Heart left ventricle (tissue), 16 donors: Measurements from ENCODE around the gene ABLIM1. TPM values are rescaled to one million over a fixed set of nuclear protein-coding genes. Genes with fewer than 3 reads are reported as not detected.

Experiments used
- ATAC-seq, 4 donors: fragments of 200-7000 bp; cut with Tn5 transposase; one replicate each; pipeline ENCODE4 v1.9.1; 2020 to 2022; ENCODE audit warnings: moderate library complexity in 4 of 4, mild to moderate bottlenecking in 3 of 4, moderate number of reproducible peaks in 1 of 4
- DNase-seq, 5 donors: peaks; one replicate each; pipeline ENCODE4 v3.0.0-alpha.2; 2020
- H3K27ac ChIP-seq, 12 donors: fragments of 200-600 bp; sonication (generic) in 4 of 12; one replicate each; pipeline versions ENCODE4 v1.5.0 to v1.8.0; 2016 to 2022; ENCODE audit warnings: mild to moderate bottlenecking in 2 of 12
- H3K27me3 ChIP-seq, 9 donors: fragments of 200-600 bp; sonication (generic) in 2 of 9; one replicate each; pipeline versions ENCODE4 v1.5.1 to v1.8.0; 2016 to 2022; ENCODE audit warnings: mild to moderate bottlenecking in 3 of 9
- H3K36me3 ChIP-seq, 9 donors: fragments of 200-600 bp; sonication (generic) in 2 of 9; one replicate each; pipeline versions ENCODE4 v1.5.0 to v1.8.0; 2018 to 2022; ENCODE audit warnings: mild to moderate bottlenecking in 2 of 9
- H3K4me1 ChIP-seq, 12 donors: fragments of 200-600 bp; sonication (generic) in 4 of 12; one replicate each; pipeline versions ENCODE4 v1.5.0 to v1.8.0; 2016 to 2022; ENCODE audit warnings: mild to moderate bottlenecking in 3 of 12
- H3K4me3 ChIP-seq, 12 donors: fragments of 200-600 bp; sonication (generic) in 4 of 12; one replicate each; pipeline versions ENCODE4 v1.5.0 to v1.8.0; 2017 to 2022; ENCODE audit warnings: mild to moderate bottlenecking in 9 of 12, moderate library complexity in 4 of 12
- H3K9me3 ChIP-seq, 12 donors: fragments of 200-600 bp; sonication (generic) in 4 of 12; one replicate each; pipeline versions ENCODE4 v1.5.0 to v1.8.0; 2016 to 2022; ENCODE audit warnings: mild to moderate bottlenecking in 1 of 12
- CTCF ChIP-seq, 12 donors: fragments of 200-600 bp; sonication (generic) in 4 of 12; IDR thresholded peaks; one replicate each; pipeline versions ENCODE4 v1.5.0 to v1.8.0; 2018 to 2022; ENCODE audit warnings: antibody characterized with exemption in 12 of 12, mild to moderate bottlenecking in 5 of 12
- POLR2A ChIP-seq, 2 donors: fragments of 450-650 bp; IDR thresholded peaks; one replicate each; pipeline ENCODE4 v1.6.1; 2017; ENCODE audit warnings: antibody characterized with exemption in 2 of 2, mild to moderate bottlenecking in 2 of 2, moderate library complexity in 2 of 2
- WGBS, 4 donors: extraction: QIAGEN DNeasy Blood & Tissue Kit in 2 of 4; methylation state at CpG; one replicate each; pipeline versions ENCODE4 v1.1.5 to v1.1.7; 2013 to 2018; 5-methylcytosine and 5-hydroxymethylcytosine counted together
- intact Hi-C, 10 donors: fragments of 100-400 bp; cut with DNase I; formaldehyde crosslinking; loops; one replicate each; pipeline versions ENCODE4 v1.11.1 to v1.14.2; 2022
- polyA plus RNA-seq, 2 donors: library from polyadenylated mRNA; stranded (reverse); fragments of 200-250 nt; gene quantifications; one replicate each; pipeline ENCODE4 v1.2.3, GENCODE V29; 2013
- total RNA-seq, 9 donors: library from RNA; depleted of rRNA in 2 of 9; stranded (reverse); fragments of >200 nt in 2 of 9; fragmentation: NEBNext Ultra II Directional in 3 of 9; extraction: Animal tissue kit (Norgen Biotek cat#: 25700) in 3 of 9; gene quantifications; one replicate each; pipeline versions ENCODE4 v1.1.0 to v1.2.4, GENCODE V29; 2016 to 2023
- donor health status: ischemic (EF 13 %, LVEDD 7.1; RV severe dilation, severe dysfunction).
- donor health status: healthy with polysubstance abuse.
- donor health status: DM: no; HTN: yes; CAD: no.
- donor health status: DM: no; HTN: no; CAD: no.
- donor health status: ischemic (EF 25% LVEDD 6.9; RV normal size, moderate dysfunction).
- donor health status: ischemic (EF 25% LVEDD 5.7; RV mildly dilated, moderate dysfunction).
- donor health status: healthy.
- donor health status: DM: yes; HTN: yes; CAD: no.
- donor health status: ischemic (EF 35%, LVEDD 5.7; RV mildly dilated, moderate dysfunction).
- donor health status: nonischemic (EF 11% LVEDD 7.7; RV severe dilation, severe dysfunction).
- donor health status: DM: yes; HTN: yes; CAD: no.
- donor health status: PGD.
- donor health status: ischemic (EF 29% LVEDD 5.4; RV normal size, mild dysfunction).
- donor health status: nonischemic (EF 23%, LVEDD 6.1; RV moderate dilation, normal function).

Gene ABLIM1
- total and polyA plus RNA-seq, 11 donors, result 242 to 713 (median 561) TPM

GRCh38 chr10:114665873-114666272 is 7.8 kb upstream of the ABLIM1 start:
- H3K4me3 ChIP-seq, result no peak overlapping the region
- no peaks in the 10 kb centered on the region for H3K36me3 ChIP-seq
- peak overlapping the region in 11 of 12 donors; percentile 30 to 79 (median 61) for H3K27ac ChIP-seq
- intact Hi-C loops, result no loop called here
- H3K4me1 ChIP-seq, result peaks cover 12 to 78% (median 50%) of the 10 kb centered on the region in 12 donors
- WGBS, 4 donors, result 25 to 44% (median 35%) methylated on average over 1 of the region's 1 CpG
- ATAC-seq (peak in 1 of 4 donors; percentile 27), DNase-seq (no peak)
- H3K9me3 ChIP-seq, result peaks cover 0 to 11% (median 0%) of the 10 kb centered on the region in 12 donors
- no peak for TF ChIP-seq CTCF (IDR thresholded peaks at IDR 0.05)
- TF ChIP-seq POLR2A (IDR thresholded peaks at IDR 0.05), result no peak
- no peaks in the 10 kb centered on the region for H3K27me3 ChIP-seq

GRCh38 chr10:114665406-114665805 is 7.3 kb upstream of the ABLIM1 start:
- 34 to 42% (median 37%) methylated on average over 2 of the region's 2 CpGs for WGBS, 4 donors
- intact Hi-C loops, result no loop called here
- TF ChIP-seq POLR2A (IDR thresholded peaks at IDR 0.05), result no peak
- TF ChIP-seq CTCF (IDR thresholded peaks at IDR 0.05), result no peak
- DNase-seq (no peak), ATAC-seq (no peak)
- Histone ChIP-seq H3K27me3 (no peaks in the 10 kb centered on the region), H3K9me3 (peaks cover 0 to 11% (median 0%) of the 10 kb centered on the region in 12 donors), H3K4me3 (no peak overlapping the region), H3K36me3 (no peaks in the 10 kb centered on the region), H3K4me1 (peaks cover 12 to 82% (median 53%) of the 10 kb centered on the region in 12 donors), H3K27ac (peak overlapping the region in 11 of 12 donors; percentile 30 to 79 (median 61))

- ATAC-seq, result peak in 1 of 4 donors; percentile 18
- WGBS, 4 donors, result 48 to 57% (median 50%) methylated on average over 4 of the region's 4 CpGs
- no peak for DNase-seq
- H3K27ac ChIP-seq, result peak overlapping the region; percentile 53 to 80 (median 66)
- no peaks in the 10 kb centered on the region for H3K36me3 ChIP-seq
- H3K4me3 ChIP-seq, result no peak overlapping the region
- peaks cover 0 to 11% (median 0%) of the 10 kb centered on the region in 12 donors for H3K9me3 ChIP-seq
- intact Hi-C loops, result no loop called here
- no peak for TF ChIP-seq POLR2A (IDR thresholded peaks at IDR 0.05)
- TF ChIP-seq CTCF (IDR thresholded peaks at IDR 0.05), result no peak
- peaks cover 12 to 85% (median 59%) of the 10 kb centered on the region in 12 donors for H3K4me1 ChIP-seq
- no peaks in the 10 kb centered on the region for H3K27me3 ChIP-seq
Measured at GRCh38 chr10:114664127-114664526, 6.1 kb upstream of the ABLIM1 start.

GRCh38 chr10:114663626-114664025 is 5.6 kb upstream of the ABLIM1 start:
- H3K36me3 ChIP-seq, result no peaks in the 10 kb centered on the region
- H3K9me3 ChIP-seq, result peaks cover 0 to 11% (median 0%) of the 10 kb centered on the region in 12 donors
- H3K27ac ChIP-seq, result peak overlapping the region; percentile 53 to 80 (median 66)
- TF ChIP-seq CTCF (IDR thresholded peaks at IDR 0.05), result no peak
- TF ChIP-seq POLR2A (IDR thresholded peaks at IDR 0.05), result no peak
- DNase-seq (no peak), ATAC-seq (peak; percentile 52 to 77 (median 67))
- peaks cover 12 to 85% (median 59%) of the 10 kb centered on the region in 12 donors for H3K4me1 ChIP-seq
- no peaks in the 10 kb centered on the region for H3K27me3 ChIP-seq
- no peak overlapping the region for H3K4me3 ChIP-seq
- WGBS, 4 donors, result 28 to 43% (median 36%) methylated on average over 8 of the region's 8 CpGs
- intact Hi-C loops, result no loop called here
